GM12873 (cell line): ENCODE measurements around the gene PTPRN2.

Source experiments
- CTCF ChIP-seq: IDR thresholded peaks from 2 replicates; pipeline ENCODE4 v1.5.1; 2012; ENCODE audit warnings: low read depth, mild to moderate bottlenecking, moderate library complexity, low read length, control low read depth; ENCODE audit not compliant: insufficient read depth; ENCODE audit errors: missing control alignments

Gene PTPRN2

GRCh38 chr7:157596471-157596870 lies 991.2 kb downstream of the PTPRN2 start:
- no peak for TF ChIP-seq CTCF

- TF ChIP-seq CTCF = no peak
Observed at GRCh38 chr7:157596026-157596425, 991.6 kb downstream of the PTPRN2 start.

GRCh38 chr7:157595086-157595855 lies 992.4 kb downstream of the PTPRN2 start:
- TF ChIP-seq CTCF = no peak

GRCh38 chr7:157594306-157594705 lies 993.3 kb downstream of the PTPRN2 start:
- no peak for TF ChIP-seq CTCF

GRCh38 chr7:157593541-157593940 lies 994.1 kb downstream of the PTPRN2 start:
- TF ChIP-seq CTCF = no peak

GRCh38 chr7:157590526-157590925 lies 997.1 kb downstream of the PTPRN2 start:
- no peak for TF ChIP-seq CTCF

GRCh38 chr7:157589680-157590079 lies 997.9 kb downstream of the PTPRN2 start:
- no peak for TF ChIP-seq CTCF
